ENCODE data around the gene TTBK2. TPM values are rescaled to one million over a fixed set of nuclear protein-coding genes. Genes with fewer than 3 reads are reported as not detected.

The TTBK2 gene
- total RNA-seq, 2 donors from 2014 or later: 6.8 to 9.1 TPM

DNA sequence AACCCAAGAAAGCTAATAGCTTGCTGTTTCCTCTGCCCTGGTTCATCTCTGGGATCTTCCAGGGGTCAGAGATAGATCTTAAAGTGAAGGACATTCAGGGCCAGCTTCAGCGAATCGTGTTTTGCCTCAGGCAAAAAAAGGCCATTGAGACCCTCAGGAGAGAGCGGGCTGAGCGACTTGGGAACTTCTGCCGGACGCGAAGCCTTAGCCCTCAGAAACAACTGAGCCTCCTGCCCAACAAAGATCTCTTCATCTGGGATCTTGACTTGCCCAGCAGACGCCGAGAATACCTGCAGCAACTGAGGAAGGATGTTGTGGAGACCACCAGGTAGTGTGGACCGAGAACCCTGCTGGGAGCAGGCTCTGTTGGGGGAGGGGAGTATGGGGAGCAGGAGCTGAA is 226.2 kb downstream of the TTBK2 start:
- H3K27me3 ChIP-seq: no peaks in the 10 kb centered on the region
- intact Hi-C loops (cut with DNase I): no loop called here
- no peaks in the 10 kb centered on the region for H3K9me3 ChIP-seq
- H3K9ac ChIP-seq (ENCODE audit: low read depth in 2 of 2, low read length in 2 of 2): no peak overlapping the region
- TF ChIP-seq, protein P1, sequence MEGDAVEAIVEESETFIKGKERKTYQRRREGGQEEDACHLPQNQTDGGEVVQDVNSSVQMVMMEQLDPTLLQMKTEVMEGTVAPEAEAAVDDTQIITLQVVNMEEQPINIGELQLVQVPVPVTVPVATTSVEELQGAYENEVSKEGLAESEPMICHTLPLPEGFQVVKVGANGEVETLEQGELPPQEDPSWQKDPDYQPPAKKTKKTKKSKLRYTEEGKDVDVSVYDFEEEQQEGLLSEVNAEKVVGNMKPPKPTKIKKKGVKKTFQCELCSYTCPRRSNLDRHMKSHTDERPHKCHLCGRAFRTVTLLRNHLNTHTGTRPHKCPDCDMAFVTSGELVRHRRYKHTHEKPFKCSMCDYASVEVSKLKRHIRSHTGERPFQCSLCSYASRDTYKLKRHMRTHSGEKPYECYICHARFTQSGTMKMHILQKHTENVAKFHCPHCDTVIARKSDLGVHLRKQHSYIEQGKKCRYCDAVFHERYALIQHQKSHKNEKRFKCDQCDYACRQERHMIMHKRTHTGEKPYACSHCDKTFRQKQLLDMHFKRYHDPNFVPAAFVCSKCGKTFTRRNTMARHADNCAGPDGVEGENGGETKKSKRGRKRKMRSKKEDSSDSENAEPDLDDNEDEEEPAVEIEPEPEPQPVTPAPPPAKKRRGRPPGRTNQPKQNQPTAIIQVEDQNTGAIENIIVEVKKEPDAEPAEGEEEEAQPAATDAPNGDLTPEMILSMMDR (IDR thresholded peaks at IDR 0.05): no peak
- H3K36me3 ChIP-seq: no peaks in the 10 kb centered on the region
- H3K27ac ChIP-seq: no peak overlapping the region
- H3K4me3 ChIP-seq: no peak overlapping the region
- no peak for DNase-seq
- no peaks in the 10 kb centered on the region for H3K4me1 ChIP-seq

DNA sequence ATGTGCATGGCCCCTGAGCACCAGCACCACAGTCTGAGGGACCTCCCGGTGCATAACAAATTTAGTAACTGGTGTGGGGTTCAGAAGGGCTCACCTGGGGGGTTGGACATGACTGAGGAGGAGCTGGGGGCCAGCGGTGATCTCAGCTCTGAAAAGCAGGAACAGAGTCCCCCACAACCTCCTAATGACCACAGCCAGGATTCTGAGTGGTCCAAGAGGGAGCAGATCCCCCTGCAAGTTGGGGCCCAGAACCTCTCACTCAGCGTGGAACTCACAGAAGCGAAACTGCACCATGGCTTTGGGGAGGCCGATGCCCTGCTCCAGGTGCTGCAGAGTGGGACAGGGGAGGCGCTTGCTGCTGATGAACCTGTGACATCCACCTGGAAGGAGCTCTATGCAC is 226.6 kb downstream of the TTBK2 start:
- H3K9me3 ChIP-seq: no peaks in the 10 kb centered on the region
- no peaks in the 10 kb centered on the region for H3K36me3 ChIP-seq
- TF ChIP-seq, protein P1 (IDR thresholded peaks at IDR 0.05): no peak
- H3K27me3 ChIP-seq: no peaks in the 10 kb centered on the region
- H3K27ac ChIP-seq: no peak overlapping the region
- H3K4me1 ChIP-seq: no peaks in the 10 kb centered on the region
- no peak for DNase-seq
- H3K9ac ChIP-seq (ENCODE audit: low read depth in 2 of 2, low read length in 2 of 2): no peak overlapping the region
- no peak overlapping the region for H3K4me3 ChIP-seq
- intact Hi-C loops (cut with DNase I): no loop called here

DNA sequence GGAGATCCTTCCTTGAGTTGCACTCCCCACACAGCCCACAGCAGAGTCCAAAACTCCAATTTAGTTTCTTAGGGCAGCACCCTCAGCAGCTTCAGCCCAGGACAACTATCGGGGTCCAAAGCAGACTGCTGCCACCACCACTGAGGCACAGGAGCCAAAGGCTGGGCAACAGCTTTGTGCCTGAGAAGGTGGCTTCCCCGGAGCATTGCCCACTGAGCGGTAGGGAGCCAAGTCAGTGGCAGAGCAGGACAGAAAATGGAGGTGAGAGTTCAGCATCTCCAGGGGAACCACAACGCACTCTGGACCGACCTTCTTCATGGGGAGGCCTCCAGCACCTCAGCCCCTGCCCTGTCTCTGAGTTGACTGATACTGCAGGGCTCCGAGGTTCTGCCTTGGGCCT is 227.1 kb downstream of the TTBK2 start:
- no peaks in the 10 kb centered on the region for H3K36me3 ChIP-seq

DNA sequence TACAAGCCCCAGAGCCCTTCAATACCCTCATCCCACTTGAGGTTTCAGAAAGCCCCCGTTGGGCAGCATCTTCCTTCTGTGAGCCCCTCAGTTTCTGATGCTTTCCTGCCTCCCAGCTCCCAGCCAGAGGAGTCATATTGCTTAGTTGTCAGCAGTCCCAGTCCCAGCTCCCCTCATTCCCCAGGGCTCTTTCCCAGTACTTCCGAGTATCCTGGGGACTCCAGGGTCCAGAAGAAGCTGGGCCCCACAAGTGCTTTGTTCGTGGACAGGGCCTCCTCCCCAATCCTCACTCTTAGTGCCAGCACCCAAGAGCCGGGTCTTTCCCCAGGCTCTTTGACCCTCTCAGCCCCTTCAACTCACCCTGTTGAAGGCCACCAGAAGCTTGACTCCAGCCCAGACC is 227.6 kb downstream of the TTBK2 start:
- no peak for DNase-seq
- Histone ChIP-seq H3K9ac (ENCODE audit: low read depth in 2 of 2, low read length in 2 of 2) (no peak overlapping the region), H3K36me3 (no peaks in the 10 kb centered on the region), H3K27me3 (no peaks in the 10 kb centered on the region), H3K4me3 (no peak overlapping the region), H3K4me1 (no peaks in the 10 kb centered on the region), H3K9me3 (no peaks in the 10 kb centered on the region), H3K27ac (no peak overlapping the region)
- TF ChIP-seq, protein P1 (IDR thresholded peaks at IDR 0.05): no peak
- intact Hi-C loops (cut with DNase I): no loop called here

More for the DNA sequence above, 227.1 kb downstream of the TTBK2 start:
- TF ChIP-seq, protein P1 (IDR thresholded peaks at IDR 0.05): no peak
- Histone ChIP-seq H3K4me3 (no peak overlapping the region), H3K4me1 (no peaks in the 10 kb centered on the region), H3K27ac (no peak overlapping the region), H3K27me3 (no peaks in the 10 kb centered on the region), H3K9ac (ENCODE audit: low read depth in 2 of 2, low read length in 2 of 2) (no peak overlapping the region), H3K9me3 (no peaks in the 10 kb centered on the region)
- DNase-seq: no peak
- intact Hi-C loops (cut with DNase I): no loop called here

DNA sequence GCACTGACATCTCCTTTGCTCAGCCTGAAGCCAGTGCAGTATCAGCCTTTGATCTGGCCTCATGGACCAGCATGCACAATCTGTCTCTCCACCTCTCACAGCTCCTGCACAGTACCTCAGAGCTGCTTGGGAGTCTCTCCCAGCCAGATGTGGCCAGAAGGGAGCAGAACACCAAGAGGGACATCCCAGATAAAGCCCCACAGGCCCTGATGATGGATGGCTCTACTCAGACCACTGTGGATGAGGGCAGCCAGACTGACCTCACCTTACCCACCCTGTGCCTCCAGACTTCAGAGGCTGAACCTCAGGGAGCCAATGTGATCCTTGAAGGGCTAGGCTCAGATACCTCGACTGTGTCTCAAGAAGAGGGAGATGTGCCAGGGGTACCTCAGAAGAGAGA is 228.0 kb downstream of the TTBK2 start:
- H3K36me3 ChIP-seq: no peaks in the 10 kb centered on the region
- intact Hi-C loops (cut with DNase I): no loop called here
- H3K27me3 ChIP-seq: no peaks in the 10 kb centered on the region
- H3K4me3 ChIP-seq: no peak overlapping the region
- H3K27ac ChIP-seq: no peak overlapping the region
- TF ChIP-seq, protein P1 (IDR thresholded peaks at IDR 0.05): no peak
- DNase-seq: no peak
- no peaks in the 10 kb centered on the region for H3K9me3 ChIP-seq
- no peaks in the 10 kb centered on the region for H3K4me1 ChIP-seq
- no peak overlapping the region for H3K9ac ChIP-seq (ENCODE audit: low read depth in 2 of 2, low read length in 2 of 2)

DNA sequence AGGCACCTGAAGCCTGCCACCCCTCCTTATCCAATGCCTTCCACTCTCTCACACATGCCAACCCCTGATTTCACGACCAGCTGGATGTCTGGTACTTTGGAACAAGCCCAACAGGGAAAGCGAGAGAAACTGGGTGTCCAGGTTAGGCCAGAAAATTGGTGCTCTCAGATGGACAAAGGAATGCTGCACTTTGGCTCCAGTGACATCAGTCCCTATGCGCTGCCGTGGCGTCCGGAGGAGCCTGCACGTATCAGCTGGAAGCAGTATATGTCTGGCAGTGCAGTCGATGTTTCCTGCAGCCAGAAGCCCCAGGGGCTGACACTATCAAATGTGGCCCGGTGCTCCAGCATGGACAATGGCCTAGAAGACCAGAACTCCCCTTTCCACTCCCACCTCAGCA is 228.8 kb downstream of the TTBK2 start:
- no peaks in the 10 kb centered on the region for H3K9me3 ChIP-seq
- TF ChIP-seq, protein P1 (IDR thresholded peaks at IDR 0.05): no peak
- H3K27me3 ChIP-seq: no peaks in the 10 kb centered on the region
- H3K36me3 ChIP-seq: no peaks in the 10 kb centered on the region
- intact Hi-C loops (cut with DNase I): no loop called here
- no peak overlapping the region for H3K4me3 ChIP-seq
- no peak for DNase-seq
- no peak overlapping the region for H3K27ac ChIP-seq
- no peaks in the 10 kb centered on the region for H3K4me1 ChIP-seq
- H3K9ac ChIP-seq (ENCODE audit: low read depth in 2 of 2, low read length in 2 of 2): no peak overlapping the region
